PC-9 (cell line): ENCODE measurements around the gene ITGB4.

Experiments
- EZH2 ChIP-seq: fragments of 200-600 bp; sonication (generic); IDR thresholded peaks from 2 replicates; pipeline ENCODE4 v1.8.0; 2017; ENCODE audit warnings: antibody characterized with exemption, low read depth
- TF ChIP-seq, protein P1 (sequence below): fragments of 200-600 bp; sonication (generic); conservative IDR thresholded peaks from 2 replicates; pipeline ENCODE4 v1.6.1; 2017; ENCODE audit warnings: mixed run types, antibody characterized with exemption, mild to moderate bottlenecking, moderate library complexity

DNA sequence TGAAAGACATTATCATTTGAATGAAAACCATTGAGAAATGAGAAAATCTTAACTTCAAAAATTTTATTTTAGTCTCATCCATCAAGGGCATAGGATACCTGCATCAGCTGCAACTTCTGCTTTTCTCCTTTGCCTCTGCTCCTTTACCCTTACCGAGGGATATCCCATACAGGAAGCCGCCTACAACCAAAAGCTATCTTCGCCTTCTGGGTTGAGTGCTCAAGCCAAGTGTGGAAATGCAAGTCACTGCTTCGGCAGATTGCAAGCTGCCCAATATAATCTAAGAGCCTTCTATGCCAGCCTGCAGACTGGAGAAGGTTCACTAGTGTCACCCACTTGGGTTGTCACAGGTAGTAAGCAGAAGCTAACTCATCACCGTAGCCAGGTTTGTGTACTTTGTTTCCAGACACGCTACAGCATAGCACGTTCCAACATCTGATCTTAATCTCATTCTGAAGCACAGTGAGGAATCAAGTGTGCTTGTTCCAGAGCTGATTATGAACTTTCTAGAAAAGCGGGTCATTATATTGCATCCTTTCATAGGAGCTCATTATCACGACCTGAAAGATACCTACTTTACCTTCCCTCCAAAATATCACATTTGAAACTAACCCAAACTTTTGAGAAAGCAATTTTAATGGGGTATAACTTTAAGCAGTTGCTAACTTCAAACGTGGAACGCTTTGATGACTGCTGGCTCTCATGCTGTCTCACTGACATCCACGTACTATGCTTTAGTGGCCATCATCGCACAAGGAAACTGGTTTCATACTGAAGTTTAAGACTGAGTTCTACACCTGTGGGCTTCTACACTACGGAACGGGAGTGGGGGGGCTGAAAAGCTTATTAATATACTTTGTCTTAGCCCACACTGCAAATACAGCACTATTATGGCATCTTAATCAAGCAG lies 55.4 kb downstream of the ITGB4 start:
- no peak for TF ChIP-seq EZH2
- TF ChIP-seq, protein P1, sequence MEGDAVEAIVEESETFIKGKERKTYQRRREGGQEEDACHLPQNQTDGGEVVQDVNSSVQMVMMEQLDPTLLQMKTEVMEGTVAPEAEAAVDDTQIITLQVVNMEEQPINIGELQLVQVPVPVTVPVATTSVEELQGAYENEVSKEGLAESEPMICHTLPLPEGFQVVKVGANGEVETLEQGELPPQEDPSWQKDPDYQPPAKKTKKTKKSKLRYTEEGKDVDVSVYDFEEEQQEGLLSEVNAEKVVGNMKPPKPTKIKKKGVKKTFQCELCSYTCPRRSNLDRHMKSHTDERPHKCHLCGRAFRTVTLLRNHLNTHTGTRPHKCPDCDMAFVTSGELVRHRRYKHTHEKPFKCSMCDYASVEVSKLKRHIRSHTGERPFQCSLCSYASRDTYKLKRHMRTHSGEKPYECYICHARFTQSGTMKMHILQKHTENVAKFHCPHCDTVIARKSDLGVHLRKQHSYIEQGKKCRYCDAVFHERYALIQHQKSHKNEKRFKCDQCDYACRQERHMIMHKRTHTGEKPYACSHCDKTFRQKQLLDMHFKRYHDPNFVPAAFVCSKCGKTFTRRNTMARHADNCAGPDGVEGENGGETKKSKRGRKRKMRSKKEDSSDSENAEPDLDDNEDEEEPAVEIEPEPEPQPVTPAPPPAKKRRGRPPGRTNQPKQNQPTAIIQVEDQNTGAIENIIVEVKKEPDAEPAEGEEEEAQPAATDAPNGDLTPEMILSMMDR: no peak
